Mesodermal cell (in vitro differentiated cells): ENCODE measurements around the gene FTCD.
"Not testable (repeated sequence)": the region's sequence is repeated elsewhere in the genome, so short reads cannot be mapped to it uniquely, and the experiment has no call there.

ENCODE experiments used
- H3K27ac ChIP-seq: 2 replicates; pipeline ENCODE4 v1.7.0; 2013; ENCODE audit warnings: mild to moderate bottlenecking, low read depth, low read length, moderate library complexity; ENCODE audit not compliant: severe bottlenecking
- H3K36me3 ChIP-seq: 2 replicates; pipeline ENCODE4 v1.7.1; 2013; ENCODE audit warnings: mild to moderate bottlenecking, low read length, moderate library complexity; ENCODE audit not compliant: control insufficient read depth, insufficient read depth
- H3K4me1 ChIP-seq: one replicate; pipeline ENCODE4 v1.7.1; 2013; ENCODE audit warnings: mild to moderate bottlenecking, low read length; ENCODE audit not compliant: insufficient read depth, control insufficient read depth, poor library complexity, severe bottlenecking
- H3K4me3 ChIP-seq: 2 replicates; pipeline ENCODE4 v1.7.0; 2013; ENCODE audit warnings: low read length, control low read depth, mild to moderate bottlenecking; ENCODE audit not compliant: insufficient read depth, poor library complexity, severe bottlenecking; ENCODE audit errors: extremely low read depth
- H3K9me3 ChIP-seq: 2 replicates; pipeline ENCODE4 v1.7.1; 2013; ENCODE audit warnings: mild to moderate bottlenecking, low read length, moderate library complexity; ENCODE audit not compliant: control insufficient read depth
- WGBS, 2 experiments: methylation state at CpG; one replicate each; pipeline ENCODE4 v1.1.5; 2013; ENCODE audit warnings: missing lambda C conversion rate in 2 of 2; ENCODE audit not compliant: insufficient coverage in 2 of 2; 5-methylcytosine and 5-hydroxymethylcytosine counted together

FTCD gene

DNA sequence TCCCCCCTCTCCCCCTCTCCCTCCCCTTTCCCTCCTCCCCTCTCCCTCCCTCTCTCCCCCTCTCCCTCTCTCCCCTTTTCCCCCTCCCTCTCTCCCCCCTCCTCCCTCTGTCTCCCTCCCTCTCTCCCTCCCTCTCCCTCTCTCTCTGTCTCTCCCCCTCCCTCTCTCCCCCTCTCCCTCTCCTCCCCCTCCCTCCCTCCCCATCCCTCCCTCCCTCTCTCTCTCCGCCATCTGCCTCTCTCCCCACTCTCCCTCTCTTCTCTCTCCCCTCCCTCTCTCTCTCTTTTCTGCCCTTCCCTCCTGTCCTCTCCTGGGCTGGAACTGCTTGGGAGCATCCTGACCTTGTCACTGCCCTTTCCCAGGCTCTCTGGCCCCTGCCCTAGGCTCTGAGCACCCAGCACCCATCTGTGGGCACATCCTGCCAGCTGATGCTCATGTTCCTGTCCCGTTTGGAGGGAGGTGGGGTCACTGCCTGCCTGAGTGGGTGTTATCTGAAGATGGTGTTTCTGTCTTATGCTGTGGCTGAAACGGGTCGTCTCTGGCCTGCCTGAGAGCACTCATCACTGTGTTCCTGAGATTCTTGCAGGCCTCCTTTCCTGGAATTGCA, 10.8 kb downstream of the FTCD start:
- Histone ChIP-seq H3K4me1 (peaks cover 6% of the 10 kb centered on the region), H3K36me3 (no peaks in the 10 kb centered on the region), H3K4me3 (no peak overlapping the region), H3K9me3 (no peaks in the 10 kb centered on the region), H3K27ac (peak overlapping the region; percentile 29)
- 25 to 40% methylated on average over 2 of the region's 4 CpGs for WGBS, 2 experiments

DNA sequence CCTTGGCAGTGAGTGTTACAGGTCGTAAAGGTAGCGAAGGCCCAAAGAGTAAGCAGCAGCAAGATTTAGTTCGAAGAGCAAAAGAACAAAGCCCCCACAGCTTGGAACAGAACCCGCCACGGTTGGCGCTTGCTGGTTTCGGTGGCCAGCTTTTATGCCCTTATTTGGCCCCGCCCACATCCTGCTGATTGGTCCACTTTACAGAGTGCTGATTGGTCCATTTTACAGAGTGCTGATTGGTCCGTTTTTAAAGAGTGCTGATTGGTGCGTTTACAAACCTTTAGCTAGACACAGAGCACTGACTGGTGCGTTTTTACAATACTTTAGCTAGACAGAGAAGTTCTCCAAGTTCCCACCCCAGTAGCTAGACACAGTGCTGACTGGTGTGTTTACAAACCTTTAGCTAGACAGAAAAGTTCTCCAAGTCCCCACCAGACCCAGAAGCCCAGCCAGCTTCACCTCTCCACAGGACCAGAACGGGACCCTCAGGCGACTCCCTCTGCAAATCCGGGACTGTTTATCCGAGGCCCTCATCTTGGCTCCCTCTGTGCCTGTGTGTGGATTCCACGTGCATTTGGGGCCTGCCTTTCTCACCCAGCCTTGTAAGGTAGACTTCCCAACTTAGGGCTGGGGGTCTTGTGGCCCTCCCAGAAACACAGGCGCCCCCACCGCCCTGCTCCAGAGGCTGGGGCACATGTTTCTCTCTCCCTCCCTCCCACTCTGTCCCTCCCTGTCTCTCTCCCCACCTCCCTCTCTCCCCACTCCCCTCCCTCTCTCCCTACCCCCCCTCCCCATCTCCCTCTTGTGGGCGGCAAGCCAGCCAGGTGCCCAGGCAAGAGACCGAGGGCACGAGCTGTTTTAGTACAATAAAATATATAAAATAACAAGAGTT, 12.6 kb downstream of the FTCD start:
- WGBS, 2 experiments = 90 to 93% methylated on average over 16 to 17 of the region's 21 CpGs
- H3K4me3 ChIP-seq = no peak overlapping the region
- no peaks in the 10 kb centered on the region for H3K9me3 ChIP-seq
- H3K36me3 ChIP-seq = no peaks in the 10 kb centered on the region
- H3K27ac ChIP-seq = no peak overlapping the region
- peaks cover 6% of the 10 kb centered on the region for H3K4me1 ChIP-seq

GRCh38 chr21:46141767-46142581, 13.4 kb downstream of the FTCD start:
- H3K9me3 ChIP-seq = no peaks in the 10 kb centered on the region
- H3K36me3 ChIP-seq = no peaks in the 10 kb centered on the region
- peaks cover 4% of the 10 kb centered on the region for H3K4me1 ChIP-seq
- 95 to 96% methylated on average over 36 to 40 of the region's 45 CpGs for WGBS, 2 experiments
- no peak overlapping the region for H3K4me3 ChIP-seq
- no peak overlapping the region for H3K27ac ChIP-seq

- H3K4me1 ChIP-seq, H3K27ac ChIP-seq, H3K4me3 ChIP-seq, H3K36me3 ChIP-seq, H3K9me3 ChIP-seq: not testable (repeated sequence)
- WGBS, 2 experiments = 87 to 88% methylated on average over 23 to 29 of the region's 29 CpGs
Measured at GRCh38 chr21:46140352-46141003, 14.9 kb downstream of the FTCD start.

DNA sequence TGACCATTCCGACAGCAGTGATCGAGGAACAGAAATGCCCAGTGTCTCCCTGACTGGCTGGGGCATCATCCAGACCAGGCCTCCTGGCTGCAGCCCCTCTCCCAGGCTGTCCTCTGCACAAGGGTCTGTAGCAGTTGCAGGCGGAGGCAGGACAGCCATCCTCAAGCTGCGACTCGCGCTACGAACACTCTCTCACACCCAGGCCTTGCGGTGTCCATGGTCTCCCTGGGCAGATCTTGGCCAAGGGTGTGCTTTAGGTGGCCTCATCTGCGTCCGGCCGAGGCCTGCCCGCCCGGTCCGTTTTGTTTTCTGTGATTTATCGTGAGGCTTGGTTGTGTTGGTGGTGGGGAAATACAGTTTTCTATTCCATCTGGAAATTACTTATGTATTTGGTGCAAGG, 15.7 kb downstream of the FTCD start:
- Histone ChIP-seq H3K27ac (no peak overlapping the region), H3K36me3 (no peaks in the 10 kb centered on the region), H3K9me3 (no peaks in the 10 kb centered on the region), H3K4me1 (no peaks in the 10 kb centered on the region), H3K4me3 (no peak overlapping the region)
- 81% methylated on average over 6 to 12 of the region's 15 CpGs for WGBS, 2 experiments

DNA sequence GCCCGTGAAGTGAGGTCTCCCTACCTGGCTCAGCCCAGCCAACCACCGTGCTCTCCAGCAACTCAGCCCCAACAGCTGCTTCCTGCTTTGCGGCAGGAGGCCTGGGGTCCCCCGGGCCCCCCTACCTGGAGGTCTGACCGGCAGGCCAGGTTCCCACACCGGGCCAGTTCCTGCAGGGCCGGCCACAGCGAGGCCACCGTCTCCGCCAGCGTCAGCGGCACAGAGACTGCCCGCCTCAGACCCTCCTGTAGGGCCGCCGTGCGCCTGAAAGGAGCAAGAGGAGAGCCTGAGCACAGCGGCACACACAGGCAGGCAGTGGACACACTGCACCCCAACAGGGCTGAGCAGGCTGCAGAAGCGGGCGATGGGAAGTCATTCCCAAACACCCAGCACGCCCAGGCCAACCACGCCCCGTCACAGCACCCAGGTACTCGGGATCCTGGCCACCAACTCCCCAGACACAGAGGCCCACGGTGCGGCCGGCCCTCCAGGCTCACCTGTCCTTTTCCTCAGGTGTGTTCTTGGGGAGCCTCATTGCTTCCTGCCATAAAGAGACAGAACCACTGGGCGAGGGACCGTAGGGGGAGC, 16.9 kb downstream of the FTCD start:
- Histone ChIP-seq H3K4me1 (no peaks in the 10 kb centered on the region), H3K4me3 (no peak overlapping the region), H3K9me3 (no peaks in the 10 kb centered on the region), H3K27ac (no peak overlapping the region), H3K36me3 (no peaks in the 10 kb centered on the region)
- WGBS, 2 experiments = 94 to 95% methylated on average over 23 to 28 of the region's 28 CpGs

DNA sequence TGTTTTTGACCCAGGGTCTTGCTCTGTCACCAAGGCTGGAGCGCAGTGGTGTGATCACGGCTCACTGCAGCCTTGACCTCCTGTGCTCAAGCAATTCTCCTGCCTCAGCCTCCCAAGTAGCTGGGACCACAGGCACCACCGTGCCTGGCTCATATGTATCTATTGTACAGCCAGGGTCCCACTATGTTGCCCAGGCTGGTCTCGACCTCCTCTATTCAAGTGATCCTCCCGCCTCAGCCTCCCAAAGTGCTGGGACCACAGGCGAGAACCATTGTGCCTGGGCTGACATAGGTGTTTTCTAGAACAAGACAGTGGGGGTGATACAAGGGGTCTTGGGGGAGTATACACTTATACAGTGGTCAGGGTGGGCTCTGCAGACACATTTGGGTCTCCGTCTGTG, 17.5 kb downstream of the FTCD start:
- Histone ChIP-seq H3K4me3 (no peak overlapping the region), H3K27ac (no peak overlapping the region), H3K9me3 (no peaks in the 10 kb centered on the region), H3K36me3 (no peaks in the 10 kb centered on the region), H3K4me1 (no peaks in the 10 kb centered on the region)
- WGBS, 2 experiments = 90 to 94% methylated on average over 6 of the region's 7 CpGs

GRCh38 chr21:46136739-46137349, 18.5 kb downstream of the FTCD start:
- 87 to 92% methylated on average over 22 of the region's 22 CpGs for WGBS, 2 experiments
- H3K9me3 ChIP-seq = no peaks in the 10 kb centered on the region
- H3K4me3 ChIP-seq = no peak overlapping the region
- no peak overlapping the region for H3K27ac ChIP-seq
- no peaks in the 10 kb centered on the region for H3K4me1 ChIP-seq
- H3K36me3 ChIP-seq = no peaks in the 10 kb centered on the region

GRCh38 chr21:46135782-46136395, 19.5 kb downstream of the FTCD start:
- H3K27ac ChIP-seq = no peak overlapping the region
- no peaks in the 10 kb centered on the region for H3K9me3 ChIP-seq
- H3K4me1 ChIP-seq = no peaks in the 10 kb centered on the region
- WGBS, 2 experiments = 100% methylated on average over 1 of the region's 7 CpGs; no CpG with 5 or more reads in 1 of the 2 experiments
- H3K36me3 ChIP-seq = peaks cover under 1% of the 10 kb centered on the region
- H3K4me3 ChIP-seq = no peak overlapping the region
